ENCODE measurements around the gene BRD1.

GRCh38 chr22:49764127-49764581 is 63.5 kb downstream of the BRD1 start:
- no peak for TF ChIP-seq CTCF (IDR thresholded peaks at IDR 0.05)
- no peak for TF ChIP-seq POLR2A (IDR thresholded peaks at IDR 0.05)

Measured in suprapubic skin (tissue), 3 donors.